WI38 (cell line): Measurements from ENCODE around the gene SIGLEC10.

Experiments
- H3K4me3 ChIP-seq: 2 replicates; pipeline ENCODE4 v1.5.1; 2011; ENCODE audit warnings: low read depth, mild to moderate bottlenecking, control low read depth, low read length
- CTCF ChIP-seq: IDR thresholded peaks from 2 replicates; pipeline ENCODE4 v1.5.1; 2012; ENCODE audit warnings: low read depth, mild to moderate bottlenecking, control low read depth, low read length

SIGLEC10 gene

GRCh38 chr19:51372649-51373504, 44.6 kb downstream of the SIGLEC10 start, which contains the start of gene NKG7:
TSS of gene NKG7 (minus strand) at chr19:51372654. CDS start at chr19:51372535, 119 bp downstream.
- H3K4me3 ChIP-seq, result no peak within 1 kb of the TSS
- TF ChIP-seq CTCF, result no peak

DNA sequence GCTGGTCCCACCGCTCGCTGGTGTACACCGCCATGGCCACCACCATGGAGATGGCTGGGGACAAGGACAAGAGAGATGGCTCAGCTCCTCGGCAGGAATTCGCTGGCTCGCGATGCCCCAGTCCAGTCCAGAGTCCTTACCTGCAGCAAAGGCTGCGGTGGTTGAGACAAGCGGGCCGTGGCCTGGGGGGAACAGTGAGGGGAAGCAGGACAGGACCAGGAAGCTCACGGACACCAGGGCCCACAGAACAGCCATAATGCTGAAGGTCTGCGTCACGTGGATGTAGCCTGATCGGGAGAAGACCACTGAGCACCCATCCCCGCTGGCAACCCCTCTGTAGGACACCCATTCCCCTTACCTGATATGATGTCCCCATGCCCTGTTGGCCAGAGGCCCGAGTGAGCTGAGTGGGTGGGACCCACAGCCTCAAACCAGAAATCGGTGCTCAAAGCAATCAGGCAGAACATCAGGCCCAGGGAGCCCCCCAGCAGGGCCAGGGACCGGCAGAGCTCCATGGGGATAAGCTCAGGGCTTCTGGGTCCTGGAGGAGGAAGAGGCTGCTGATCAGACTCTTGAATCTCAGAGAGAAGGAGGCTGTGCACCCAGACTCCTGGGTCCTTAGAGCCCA, 45.3 kb downstream of the SIGLEC10 start:
- H3K4me3 ChIP-seq, result no peak overlapping the region

DNA sequence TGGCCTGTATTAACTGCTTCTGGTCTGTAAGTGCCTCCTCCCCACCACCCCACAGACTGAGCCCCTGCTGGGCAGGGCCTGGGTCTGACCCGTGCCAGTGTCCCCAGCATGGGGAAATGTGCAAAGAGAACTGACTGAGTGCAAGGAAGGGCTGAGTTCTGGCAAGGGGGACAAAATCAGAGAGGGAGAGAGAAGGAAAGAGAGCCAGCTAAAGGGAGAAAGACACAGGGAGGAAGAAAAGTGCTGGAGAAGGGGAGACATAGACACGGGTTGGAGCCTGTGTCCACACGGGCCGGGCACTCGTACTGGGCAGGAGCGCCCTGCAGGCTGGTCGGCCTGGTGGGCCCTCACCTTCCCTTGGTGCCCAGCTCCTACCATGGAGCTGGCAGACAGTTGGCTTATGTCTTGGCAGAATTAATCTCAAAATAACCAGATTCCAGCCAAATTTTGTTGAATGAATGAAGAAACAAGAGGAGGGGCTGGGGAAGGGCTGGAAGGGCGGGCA, 46.2 kb downstream of the SIGLEC10 start:
- H3K4me3 ChIP-seq, result no peak overlapping the region
- no peak for TF ChIP-seq CTCF

More for the DNA sequence above, 45.3 kb downstream of the SIGLEC10 start:
- no peak for TF ChIP-seq CTCF

DNA sequence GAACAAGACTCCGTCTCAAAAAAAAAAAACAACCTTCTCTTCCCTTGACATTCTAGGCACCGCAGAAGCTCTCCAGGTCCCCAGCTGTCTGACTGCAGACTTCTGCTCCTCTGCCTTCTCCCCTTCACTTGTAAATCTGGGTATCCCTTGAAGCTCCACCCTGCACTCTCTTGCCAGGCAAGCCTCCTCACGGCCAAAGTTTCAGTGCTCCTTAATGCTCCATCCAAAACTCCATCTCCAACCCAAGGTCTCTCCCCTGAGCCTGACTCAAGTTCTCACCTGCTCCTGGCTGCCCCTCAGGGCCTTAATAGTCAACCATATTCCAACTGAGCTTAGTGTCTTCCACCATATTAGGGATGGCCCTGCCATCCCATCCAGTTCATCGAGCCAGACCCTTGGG, 47.2 kb downstream of the SIGLEC10 start:
- TF ChIP-seq CTCF, result no peak
- H3K4me3 ChIP-seq, result no peak overlapping the region

DNA sequence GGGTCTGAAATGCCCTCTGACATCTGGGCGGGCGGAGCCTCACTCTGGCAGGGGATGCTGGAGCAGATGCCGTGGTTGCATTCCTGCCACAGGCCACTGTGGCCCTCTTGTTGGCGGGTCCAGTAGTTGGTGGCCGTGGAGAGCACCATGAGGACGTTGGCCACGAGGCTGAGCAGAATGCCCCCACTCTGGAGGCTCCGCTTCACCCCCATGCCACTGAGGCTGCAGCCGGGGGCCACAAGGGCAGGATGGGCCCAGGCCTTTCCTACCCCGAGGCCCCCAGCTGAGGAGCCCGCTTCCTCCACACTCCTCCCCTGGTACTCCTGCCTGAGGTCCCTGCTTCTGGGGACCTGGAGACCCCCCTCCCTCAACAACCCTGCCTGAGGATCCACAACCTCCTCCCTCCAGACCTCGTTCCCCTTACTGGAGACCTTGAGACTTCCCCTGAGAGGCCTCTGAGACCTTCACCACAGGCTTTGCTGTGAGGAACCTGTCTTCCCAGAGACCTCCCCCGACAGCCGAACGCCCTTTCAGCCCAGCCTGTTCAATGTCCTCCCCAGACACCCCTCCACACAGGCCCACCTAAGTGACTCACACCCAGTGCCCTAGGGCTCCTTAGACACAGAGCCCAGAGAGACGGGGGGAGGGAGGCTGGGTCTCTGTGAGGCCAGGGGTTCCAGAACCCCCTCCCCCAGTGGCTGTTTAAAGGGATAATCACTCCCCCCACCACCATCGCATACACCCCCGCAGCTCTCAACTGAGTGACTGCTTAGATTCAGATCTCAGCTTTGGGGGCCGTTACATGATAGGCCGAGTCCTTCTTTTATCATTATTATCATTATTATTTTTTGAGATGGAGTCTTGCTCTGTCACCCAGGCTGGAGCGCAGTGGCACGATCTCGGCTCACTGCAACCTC, 48.8 kb downstream of the SIGLEC10 start, which contains the start of gene CLDND2:
TSS of gene CLDND2 (minus strand) at position 638 of the 917 bp plus-strand sequence. CDS start at position 212, 426 bp downstream.
- H3K4me3 ChIP-seq, result peak within 1 kb of the TSS; percentile 72
- no peak for TF ChIP-seq CTCF

DNA sequence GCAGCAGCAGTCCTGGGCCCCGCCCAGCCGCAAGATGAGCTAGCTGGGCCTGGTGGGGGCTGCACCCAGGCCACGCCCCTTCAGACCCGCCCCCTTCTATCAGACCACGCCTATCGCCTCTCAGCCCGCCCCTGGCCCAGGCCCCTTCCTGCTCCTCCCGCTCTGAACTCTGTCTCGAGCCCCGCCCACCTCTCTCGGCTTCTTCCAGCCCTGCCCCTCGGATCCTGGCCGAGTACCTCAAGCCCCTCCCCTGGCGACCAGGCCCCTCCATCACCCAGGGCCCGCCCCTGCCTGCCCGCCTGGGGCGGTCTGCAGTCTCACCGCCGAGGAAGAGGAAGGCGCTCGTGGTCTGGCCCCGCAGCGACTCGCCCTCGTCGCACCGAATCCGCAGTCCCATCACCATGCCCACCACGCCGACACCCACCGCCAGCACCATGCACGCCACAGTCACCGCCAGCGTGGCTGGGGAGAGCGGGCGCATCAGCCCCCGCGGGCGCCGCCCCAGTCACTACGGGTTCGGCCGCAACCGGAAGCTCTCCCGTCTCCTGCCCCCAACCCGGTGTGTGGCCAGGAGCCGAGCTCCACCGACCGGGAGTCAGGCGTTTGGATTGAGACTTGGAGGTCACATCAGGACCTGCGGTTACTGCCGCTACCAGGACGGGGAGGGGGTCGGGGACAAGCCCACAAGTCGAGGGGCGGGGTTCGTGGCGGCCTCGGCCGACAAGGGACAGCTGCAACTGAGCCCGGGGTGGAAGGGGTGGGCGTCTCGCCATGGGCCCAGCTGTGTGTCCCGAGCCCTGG, 49.7 kb downstream of the SIGLEC10 start:
- no peak for TF ChIP-seq CTCF
- H3K4me3 ChIP-seq, result peak overlapping the region; percentile 72
